ENCODE measurements around the gene BANF2. TPM values are rescaled to one million over a fixed set of nuclear protein-coding genes. Genes with fewer than 3 reads are reported as not detected.
A peak's percentile ranks its signal among the peaks of the same experiment; 100 is the strongest.

Gene BANF2
- total and polyA plus RNA-seq, 2 of the 13 experiments (the other 11 are each of a cell fraction or from before 2014, with no cell fraction given), result 0.35 TPM; not detected in 1

DNA sequence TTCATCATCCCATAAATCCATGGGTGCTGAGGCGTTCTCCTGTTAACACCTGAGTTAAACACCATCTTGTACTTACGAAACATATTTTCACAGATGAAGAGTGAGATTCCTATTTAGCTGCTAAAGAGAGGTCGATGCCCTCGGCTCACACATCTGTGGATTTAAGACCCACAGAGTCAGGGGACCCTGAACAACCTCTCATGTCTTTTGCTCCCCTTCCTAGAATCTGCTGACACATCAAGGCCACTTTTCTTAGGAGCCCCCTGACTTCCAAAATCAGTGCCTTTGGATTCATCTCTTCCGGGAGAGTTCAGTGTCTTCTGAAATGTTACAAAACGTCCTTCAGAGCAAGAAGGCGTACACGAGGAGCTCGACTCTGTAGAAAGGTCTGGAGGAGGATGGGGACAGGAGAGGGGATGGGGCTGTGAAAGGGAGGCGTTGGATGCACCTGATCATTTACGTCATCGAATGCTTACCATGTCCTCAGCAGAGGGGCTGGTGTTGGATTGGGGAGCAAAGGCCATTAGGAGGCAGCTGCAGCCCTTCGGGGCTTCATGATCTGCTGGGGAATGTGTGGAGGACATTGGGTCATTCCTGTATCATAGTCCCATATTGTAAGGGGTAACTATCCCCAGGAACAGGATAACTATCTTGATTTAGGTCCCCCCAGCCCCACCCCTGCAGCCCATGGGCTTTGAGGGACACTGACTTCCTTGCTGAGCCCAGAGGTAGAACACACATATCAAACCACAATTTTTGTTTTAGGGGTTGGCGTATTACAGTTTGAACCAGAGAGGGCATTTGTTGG lies 22.9 kb downstream of the BANF2 start (continued):
- TF ChIP-seq, protein P1, sequence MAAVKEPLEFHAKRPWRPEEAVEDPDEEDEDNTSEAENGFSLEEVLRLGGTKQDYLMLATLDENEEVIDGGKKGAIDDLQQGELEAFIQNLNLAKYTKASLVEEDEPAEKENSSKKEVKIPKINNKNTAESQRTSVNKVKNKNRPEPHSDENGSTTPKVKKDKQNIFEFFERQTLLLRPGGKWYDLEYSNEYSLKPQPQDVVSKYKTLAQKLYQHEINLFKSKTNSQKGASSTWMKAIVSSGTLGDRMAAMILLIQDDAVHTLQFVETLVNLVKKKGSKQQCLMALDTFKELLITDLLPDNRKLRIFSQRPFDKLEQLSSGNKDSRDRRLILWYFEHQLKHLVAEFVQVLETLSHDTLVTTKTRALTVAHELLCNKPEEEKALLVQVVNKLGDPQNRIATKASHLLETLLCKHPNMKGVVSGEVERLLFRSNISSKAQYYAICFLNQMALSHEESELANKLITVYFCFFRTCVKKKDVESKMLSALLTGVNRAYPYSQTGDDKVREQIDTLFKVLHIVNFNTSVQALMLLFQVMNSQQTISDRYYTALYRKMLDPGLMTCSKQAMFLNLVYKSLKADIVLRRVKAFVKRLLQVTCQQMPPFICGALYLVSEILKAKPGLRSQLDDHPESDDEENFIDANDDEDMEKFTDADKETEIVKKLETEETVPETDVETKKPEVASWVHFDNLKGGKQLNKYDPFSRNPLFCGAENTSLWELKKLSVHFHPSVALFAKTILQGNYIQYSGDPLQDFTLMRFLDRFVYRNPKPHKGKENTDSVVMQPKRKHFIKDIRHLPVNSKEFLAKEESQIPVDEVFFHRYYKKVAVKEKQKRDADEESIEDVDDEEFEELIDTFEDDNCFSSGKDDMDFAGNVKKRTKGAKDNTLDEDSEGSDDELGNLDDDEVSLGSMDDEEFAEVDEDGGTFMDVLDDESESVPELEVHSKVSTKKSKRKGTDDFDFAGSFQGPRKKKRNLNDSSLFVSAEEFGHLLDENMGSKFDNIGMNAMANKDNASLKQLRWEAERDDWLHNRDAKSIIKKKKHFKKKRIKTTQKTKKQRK (IDR thresholded peaks at IDR 0.05; ENCODE audit: low read length), result no peak
- TF ChIP-seq ZNF30 (CRISPR knock-in tag; IDR thresholded peaks at IDR 0.05) (0 out of 2 replicates have a peak, but pooled peaks have one; percentile 18), ZNF577 (CRISPR knock-in tag; IDR thresholded peaks at IDR 0.05; ENCODE audit: borderline replicate concordance, low read depth) (no peak; the same call in 1 of the 2 replicates), ZZZ3 (CRISPR knock-in tag; IDR thresholded peaks at IDR 0.05; ENCODE audit: borderline replicate concordance) (peak; percentile 14; the same call in 1 of the 2 replicates), ZNF337 (CRISPR knock-in tag; IDR thresholded peaks at IDR 0.05; ENCODE audit: borderline replicate concordance, low read depth) (no peak; the same call in 1 of the 2 replicates), CREBL2 (CRISPR knock-in tag; IDR thresholded peaks at IDR 0.05; ENCODE audit: borderline replicate concordance) (no peak), FOXO1 (CRISPR knock-in tag; IDR thresholded peaks at IDR 0.05) (no peak), NFKB2 (CRISPR knock-in tag; IDR thresholded peaks at IDR 0.05; ENCODE audit: borderline replicate concordance) (0 out of 2 replicates have a peak, but pooled peaks have one; percentile 44), FIP1L1 (IDR thresholded peaks at IDR 0.05; ENCODE audit: borderline replicate concordance, insufficient read depth, low read depth, low read length) (no peak), ZNF572 (CRISPR knock-in tag; IDR thresholded peaks at IDR 0.05) (no peak), MAFF (IDR thresholded peaks at IDR 0.05; ENCODE audit: low read depth, low read length) (peak; percentile 58), CBFB (CRISPR knock-in tag; IDR thresholded peaks at IDR 0.05) (no peak), ZC3H13 (CRISPR knock-in tag; IDR thresholded peaks at IDR 0.05) (no peak), SRSF4 (IDR thresholded peaks at IDR 0.05; ENCODE audit: low read depth, low read length, poor library complexity, severe bottlenecking) (no peak), ZNF263 (CRISPR knock-in tag; IDR thresholded peaks at IDR 0.05) (0 out of 2 replicates have a peak, but pooled peaks have one; percentile 14)
- TF ChIP-seq, protein P2, sequence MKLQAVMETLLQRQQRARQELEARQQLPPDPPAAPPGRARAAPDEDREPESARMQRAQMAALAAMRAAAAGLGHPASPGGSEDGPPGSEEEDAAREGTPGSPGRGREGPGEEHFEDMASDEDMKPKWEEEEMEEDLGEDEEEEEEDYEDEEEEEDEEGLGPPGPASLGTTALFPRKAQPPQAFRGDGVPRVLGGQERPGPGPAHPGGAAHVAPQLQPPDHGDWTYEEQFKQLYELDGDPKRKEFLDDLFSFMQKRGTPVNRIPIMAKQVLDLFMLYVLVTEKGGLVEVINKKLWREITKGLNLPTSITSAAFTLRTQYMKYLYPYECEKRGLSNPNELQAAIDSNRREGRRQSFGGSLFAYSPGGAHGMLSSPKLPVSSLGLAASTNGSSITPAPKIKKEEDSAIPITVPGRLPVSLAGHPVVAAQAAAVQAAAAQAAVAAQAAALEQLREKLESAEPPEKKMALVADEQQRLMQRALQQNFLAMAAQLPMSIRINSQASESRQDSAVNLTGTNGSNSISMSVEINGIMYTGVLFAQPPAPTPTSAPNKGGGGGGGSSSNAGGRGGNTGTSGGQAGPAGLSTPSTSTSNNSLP (IDR thresholded peaks at IDR 0.05; ENCODE audit: low read depth, low read length), result no peak
- TF ChIP-seq, protein P3, sequence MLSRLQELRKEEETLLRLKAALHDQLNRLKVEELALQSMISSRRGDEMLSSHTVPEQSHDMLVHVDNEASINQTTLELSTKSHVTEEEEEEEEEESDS (CRISPR knock-in tag; IDR thresholded peaks at IDR 0.05; ENCODE audit: borderline replicate concordance), result no peak
- TF ChIP-seq, protein P4, sequence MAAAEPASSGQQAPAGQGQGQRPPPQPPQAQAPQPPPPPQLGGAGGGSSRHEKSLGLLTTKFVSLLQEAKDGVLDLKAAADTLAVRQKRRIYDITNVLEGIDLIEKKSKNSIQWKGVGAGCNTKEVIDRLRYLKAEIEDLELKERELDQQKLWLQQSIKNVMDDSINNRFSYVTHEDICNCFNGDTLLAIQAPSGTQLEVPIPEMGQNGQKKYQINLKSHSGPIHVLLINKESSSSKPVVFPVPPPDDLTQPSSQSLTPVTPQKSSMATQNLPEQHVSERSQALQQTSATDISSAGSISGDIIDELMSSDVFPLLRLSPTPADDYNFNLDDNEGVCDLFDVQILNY (CRISPR knock-in tag; conservative IDR thresholded peaks at IDR 0.05), result 0 out of 2 replicates have a peak, but pooled peaks have one; percentile 10

Data from HepG2 (cell line).